ENCODE measurements around the gene SETBP1.

The SETBP1 gene

DNA sequence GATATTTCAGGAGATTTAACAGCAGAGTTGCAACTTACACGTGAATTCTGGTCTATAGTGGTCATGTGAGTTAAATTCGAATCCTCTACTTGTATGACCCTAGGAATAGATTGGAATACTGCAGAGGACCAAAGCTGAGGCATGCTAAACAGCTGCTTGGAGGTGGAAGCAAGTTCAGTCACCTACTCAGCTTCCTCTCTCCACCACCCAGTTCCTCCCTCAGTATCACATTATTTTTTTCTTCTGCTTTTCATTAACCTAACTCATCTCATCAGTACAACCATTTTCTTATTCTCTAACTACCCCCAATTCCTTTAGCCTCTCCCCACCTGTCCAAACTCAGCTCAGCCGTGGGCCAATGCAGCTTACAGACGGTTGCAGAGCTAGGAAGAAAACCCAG is 385.5 kb downstream of the SETBP1 start:
- no peak for DNase-seq (ENCODE audit: low read depth in 2 of 2)

DNA sequence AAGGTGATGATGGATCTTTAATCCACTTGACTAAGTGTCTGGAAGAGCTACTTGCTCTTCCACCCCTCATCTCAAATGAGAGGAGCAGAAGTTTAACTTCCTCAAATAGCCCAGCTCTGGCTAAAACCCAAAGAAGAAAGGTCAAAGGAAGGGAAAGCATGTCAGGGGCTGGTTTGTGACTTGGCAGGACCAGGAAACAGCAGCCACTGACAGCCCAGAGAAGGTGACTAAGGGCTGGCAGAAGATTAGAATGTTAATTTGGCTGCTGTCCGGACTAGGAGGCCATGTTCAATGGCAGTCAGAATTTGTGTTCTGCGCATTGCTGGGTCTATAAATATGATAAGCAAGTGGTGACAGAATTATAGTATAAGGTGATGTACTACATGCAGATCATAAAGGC is 386.2 kb downstream of the SETBP1 start:
- DNase-seq (ENCODE audit: low read depth in 2 of 2) = no peak

DNA sequence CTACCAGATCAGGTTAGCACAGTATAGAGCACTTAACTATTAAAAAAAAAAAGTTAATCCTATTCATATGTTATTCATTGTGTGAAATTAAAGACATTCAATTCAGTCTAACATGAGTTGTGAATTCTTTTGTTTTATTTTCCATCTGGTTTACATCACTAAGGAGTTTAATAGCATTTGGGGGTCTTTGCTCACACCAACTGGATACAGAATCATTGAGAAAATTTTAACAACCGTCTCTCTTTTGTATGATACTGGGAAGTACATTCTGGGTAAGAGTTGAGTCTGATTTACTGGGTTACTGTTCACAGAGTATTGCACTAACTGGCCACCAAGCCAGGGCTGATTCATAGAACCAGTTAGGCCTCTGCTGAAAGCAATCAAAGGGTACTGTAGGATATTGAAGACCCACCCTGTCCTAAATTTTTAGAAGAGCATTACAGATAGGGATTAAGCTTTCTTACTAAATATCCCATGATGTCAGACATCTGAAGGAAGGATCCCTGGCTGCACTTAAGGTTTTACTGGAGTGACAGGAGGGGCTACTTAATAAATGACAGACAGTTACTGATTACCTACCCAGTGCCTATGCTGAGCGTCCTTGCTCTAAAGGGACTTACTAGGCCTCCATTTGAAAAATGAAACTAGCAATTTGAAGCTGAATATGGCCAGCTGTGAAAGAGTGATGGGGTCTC is 387.9 kb downstream of the SETBP1 start:
- no peak for DNase-seq (ENCODE audit: low read depth in 2 of 2)

DNA sequence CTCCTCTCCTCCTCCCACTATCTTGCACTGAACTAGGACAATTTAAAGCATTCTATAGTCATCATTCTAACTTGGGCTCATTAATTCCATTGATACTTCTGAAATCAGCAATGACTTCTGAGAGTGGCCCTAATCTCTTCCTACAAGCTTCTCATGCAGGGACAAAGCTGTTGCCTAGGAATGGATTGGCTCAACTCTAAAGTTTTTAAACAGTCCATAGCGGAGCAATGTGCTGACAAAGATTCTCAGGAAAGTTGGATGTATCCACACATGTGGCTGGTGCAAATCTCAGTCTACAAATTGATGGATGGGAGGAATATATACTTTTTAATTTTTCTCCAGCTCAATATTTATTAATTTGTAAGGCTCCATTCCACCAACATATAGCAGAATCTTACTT is 388.9 kb downstream of the SETBP1 start:
- DNase-seq (ENCODE audit: low read depth in 2 of 2) = no peak

DNA sequence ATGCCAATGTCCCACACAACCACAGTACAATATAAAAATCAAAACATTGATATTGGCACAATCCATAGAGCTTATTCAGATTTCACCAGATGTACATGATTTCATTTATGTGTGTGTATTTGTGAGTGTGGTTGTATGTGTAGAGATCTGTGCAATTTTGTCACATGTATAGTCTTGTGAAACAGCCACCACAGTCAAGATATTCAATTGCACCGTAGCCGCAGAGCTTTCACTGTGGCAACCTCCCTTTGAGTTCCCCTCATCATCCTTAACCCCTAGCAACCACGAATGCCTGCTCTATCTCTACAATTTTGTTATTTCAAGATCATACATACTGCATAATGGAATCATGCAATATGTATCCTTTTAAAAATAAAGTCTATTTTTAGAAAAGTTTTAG is 391.3 kb downstream of the SETBP1 start:
- no peak for DNase-seq (ENCODE audit: low read depth in 2 of 2)

DNA sequence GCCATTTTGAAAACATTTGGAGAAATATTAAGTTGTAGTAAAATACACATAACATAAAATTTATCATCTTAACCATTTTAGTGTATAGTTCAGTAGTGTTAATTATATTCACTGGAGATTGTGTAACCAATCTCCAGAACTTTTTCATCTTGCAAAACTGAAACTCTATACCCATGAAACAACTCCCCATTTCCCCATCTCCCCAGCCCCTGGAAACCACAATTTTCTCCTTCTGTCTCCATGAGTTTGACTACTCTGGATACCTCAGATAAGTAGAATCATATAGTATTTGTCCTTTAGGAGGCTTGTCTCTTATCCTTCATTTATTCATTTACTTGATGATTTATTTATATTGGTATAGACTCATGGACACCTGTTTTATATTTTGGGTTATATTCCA is 392.9 kb downstream of the SETBP1 start:
- no peak for DNase-seq (ENCODE audit: low read depth in 2 of 2)

DNA sequence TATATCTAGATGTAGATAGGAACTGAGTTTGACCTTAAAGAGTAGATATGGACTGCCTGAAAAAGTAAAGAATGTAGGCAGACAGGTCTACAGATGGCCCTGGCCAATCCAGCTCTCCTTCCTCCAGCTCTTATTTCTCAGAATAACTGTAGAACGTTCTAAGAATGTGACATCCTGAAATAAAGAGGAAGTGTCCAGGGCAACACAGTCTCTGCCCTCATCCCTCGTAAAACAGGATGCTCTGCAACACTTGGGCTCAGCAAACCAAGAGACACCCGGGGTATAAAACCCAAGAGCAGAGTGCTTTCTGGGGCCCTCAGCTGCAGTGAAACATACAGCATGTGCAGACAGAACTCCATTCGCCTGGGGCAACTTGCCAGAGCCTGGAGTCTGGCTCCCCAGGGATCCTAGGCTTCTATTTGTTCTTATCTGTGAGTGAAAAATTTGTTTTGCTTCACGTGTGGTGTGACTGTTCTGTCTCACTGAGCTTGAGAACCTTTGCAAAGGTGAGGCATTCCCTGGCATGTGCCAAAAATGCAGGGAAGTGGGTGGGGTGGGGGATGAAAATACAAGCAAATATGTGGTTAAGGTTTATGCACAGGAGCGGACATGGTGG is 401.0 kb downstream of the SETBP1 start:
- DNase-seq (ENCODE audit: low read depth in 2 of 2) = no peak

DNA sequence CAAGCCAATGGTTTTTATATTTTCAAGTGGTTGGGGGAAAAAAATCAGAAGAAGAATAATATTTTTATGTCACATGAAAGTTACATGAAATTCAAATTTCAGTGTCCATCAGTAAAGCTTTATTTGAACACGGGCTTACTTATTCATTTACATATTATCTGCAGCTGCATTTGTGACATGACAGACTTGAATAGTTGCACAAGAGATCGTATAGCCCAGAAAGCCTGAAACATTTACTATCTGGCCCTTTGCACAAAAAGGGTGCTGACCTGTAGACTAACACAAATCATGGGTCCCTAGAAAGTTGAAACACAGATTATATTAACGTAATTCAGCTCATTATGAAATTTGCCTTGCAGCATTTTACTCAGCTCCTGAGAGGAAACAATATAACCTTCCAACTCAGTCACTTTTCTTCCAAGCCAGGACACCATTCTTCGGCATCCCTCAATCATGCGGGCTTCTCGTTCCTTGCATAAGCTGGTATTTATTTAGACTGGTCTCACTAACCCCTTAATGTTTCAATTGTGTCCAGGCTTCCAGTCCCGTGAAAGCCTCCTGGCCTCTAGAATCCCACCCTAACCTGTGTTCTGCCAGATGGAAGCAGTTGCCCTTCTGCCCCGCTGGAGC is 402.7 kb downstream of the SETBP1 start:
- no peak for DNase-seq (ENCODE audit: low read depth in 2 of 2)

DNA sequence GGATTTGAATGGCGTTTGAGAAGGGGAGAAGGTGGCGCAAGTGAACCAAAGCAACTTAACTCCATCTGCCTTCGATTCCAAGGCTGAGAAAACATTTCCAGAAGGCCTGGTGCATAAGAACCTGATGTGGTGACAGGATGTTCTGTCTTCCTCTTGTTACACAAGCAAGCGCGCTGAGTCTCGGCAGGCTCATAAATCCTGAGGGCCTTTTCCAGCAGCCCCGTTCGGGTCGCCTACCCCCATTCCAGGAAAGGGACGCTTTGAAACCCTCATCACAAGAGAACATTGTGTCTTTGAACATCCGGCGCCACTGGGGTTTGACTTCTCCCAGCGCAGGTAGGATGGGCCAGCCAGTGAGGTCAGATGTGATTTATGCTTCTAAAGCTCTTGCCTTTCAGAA is 403.5 kb downstream of the SETBP1 start:
- no peak for DNase-seq (ENCODE audit: low read depth in 2 of 2)

DNA sequence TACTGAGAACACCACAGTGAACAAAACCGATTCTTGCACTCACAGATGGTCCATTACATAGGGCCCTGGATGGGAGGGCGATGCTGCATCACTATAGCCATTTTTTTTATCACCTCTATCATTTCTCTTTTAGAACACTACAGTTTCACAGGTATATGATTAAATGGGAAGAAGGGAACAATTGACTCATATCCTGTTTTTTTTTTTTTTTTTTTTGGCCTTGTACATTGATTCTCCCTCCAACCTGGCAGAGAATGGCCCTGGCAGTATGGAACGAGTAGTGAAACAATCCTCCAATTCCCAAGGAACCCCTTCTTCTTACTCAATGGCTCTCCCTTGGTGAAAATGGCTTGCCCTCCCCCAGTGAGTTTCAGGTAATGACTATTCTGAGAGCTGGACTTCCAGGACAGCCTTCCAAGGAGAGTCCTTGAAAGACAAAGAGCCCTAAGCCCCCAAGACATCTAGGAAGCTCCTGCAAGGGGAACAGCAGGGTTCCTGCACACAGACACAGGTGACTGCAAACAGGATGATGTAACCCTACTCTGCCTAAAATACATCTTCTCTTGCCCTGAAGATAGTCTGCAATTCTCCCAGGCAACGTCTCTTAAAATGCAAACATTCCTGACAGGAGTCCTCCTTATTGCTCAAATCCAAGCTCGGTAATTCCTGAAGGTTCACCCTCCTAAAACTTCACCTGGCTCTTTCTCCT is 405.4 kb downstream of the SETBP1 start:
- no peak for DNase-seq (ENCODE audit: low read depth in 2 of 2)

DNA sequence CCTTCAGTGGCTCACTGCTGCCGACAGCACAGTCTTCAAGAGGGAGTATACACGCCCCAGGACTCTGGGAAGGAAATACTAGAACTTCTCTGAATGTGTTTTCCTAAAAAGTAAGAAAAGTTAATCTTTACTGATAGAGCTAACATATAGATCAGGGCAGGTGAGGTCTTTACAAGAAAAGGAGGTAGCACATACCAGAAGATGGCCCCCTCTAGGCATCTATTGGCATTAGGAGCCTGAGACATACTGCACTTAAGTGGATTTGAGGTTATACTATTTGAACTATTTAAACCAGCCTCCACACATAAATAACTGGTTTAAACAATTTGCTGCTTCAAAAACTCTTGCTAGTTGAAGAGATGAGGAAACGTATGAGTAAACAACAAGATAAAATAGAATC is 406.1 kb downstream of the SETBP1 start:
- DNase-seq (ENCODE audit: low read depth in 2 of 2) = no peak

DNA sequence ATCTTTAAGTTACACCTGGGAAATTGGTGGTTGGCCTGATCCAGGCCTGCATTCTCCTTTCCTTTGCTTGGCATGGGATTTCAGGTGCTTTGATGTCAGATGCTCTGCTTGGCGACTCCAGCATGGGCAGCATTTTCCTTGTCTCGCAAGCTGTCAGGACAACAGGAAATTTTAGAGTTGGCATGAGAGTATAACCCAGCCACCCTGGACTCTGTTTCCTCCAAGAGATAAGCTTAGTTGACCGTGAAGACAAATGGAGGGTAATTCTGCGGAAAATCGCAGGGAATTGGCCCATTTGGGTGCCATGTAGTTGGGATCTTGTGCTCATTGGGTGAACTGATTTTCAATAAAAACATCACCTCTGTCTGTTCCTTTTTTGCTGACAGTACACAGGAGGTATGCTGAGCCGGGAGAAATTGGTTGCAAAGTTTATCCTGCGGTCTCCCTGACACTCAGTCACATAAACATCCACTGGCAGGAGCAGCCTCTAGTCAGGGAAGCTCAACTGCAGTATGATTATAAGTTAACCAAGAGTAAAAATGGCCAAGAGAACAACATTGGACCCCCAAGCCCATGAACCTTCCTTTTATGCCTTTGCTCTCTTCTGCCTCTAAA is 409.9 kb downstream of the SETBP1 start:
- DNase-seq (ENCODE audit: low read depth in 2 of 2) = no peak

DNA sequence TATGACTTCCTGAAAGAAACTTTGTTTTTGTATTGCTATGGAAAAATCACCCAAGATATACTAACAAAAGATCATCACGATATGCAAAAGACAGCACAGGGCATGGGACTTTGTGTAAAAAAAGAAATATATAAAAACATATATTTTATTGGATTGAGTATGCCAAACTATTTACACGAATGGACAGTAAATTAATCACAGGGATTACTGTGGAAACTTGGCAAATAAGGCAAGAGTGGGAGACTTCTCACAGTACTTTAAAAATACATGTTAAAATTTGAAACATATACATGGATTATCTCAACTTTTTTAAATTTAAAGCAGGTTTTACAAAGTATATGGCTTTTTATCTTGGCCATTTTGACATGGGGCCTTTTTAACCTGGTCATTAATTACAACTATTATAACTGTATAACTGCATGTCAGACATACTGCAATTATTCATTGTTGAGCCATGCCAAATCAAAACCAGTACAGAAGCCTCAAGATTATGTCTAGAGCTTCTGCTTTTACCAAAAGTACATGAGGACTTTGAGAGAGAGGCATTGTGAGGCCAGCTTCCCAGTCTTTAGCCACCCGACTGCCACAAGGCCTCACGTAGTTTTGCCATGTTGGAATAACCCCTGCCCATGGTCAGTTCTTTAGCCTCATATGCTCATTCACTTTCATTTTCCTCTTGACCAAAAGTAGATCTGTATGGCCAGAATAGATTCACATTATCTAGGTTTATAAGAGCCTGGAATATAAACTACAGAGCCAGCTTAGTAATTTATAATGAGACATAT is 419.8 kb downstream of the SETBP1 start:
- DNase-seq (ENCODE audit: low read depth in 2 of 2) = no peak

DNA sequence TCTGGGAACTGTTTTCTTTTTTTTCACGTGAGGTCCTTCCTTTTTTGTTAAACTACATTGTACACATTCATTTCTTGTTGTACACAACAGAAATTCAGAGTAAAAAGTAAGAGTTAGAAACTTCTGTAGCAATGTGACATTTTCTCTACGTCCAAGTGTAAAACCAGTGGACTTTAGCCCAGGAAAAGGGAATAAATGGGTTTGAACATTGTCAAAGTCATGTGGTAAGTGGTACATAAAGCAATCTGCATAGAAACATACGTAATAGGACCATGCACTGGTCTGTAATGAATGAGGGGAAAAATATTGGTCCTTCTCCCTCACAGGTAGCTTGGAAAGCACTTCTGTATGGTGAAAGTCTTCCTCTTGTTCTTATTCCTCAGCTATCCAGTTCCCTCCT is 421.4 kb downstream of the SETBP1 start:
- no peak for DNase-seq (ENCODE audit: low read depth in 2 of 2)

DNA sequence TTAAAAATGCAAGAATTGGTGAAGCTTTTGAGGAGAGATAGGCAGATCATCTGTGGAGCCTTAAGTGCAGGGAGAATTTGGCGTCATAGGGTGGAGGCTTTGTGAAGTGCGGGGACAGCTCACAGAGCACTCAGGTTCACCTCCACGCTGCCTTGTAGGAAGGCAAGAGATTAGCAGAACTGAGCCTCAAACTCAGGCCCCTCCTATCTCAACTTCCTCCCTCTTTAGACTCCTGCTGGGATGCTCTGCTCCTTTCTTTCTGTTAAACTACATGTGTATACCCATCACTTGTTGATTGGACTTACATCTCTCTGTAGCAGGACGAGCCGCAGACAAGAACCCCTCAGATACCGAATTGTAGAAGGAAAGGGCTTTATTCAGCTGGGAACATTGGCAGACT is 422.2 kb downstream of the SETBP1 start:
- DNase-seq (ENCODE audit: low read depth in 2 of 2) = no peak

DNA sequence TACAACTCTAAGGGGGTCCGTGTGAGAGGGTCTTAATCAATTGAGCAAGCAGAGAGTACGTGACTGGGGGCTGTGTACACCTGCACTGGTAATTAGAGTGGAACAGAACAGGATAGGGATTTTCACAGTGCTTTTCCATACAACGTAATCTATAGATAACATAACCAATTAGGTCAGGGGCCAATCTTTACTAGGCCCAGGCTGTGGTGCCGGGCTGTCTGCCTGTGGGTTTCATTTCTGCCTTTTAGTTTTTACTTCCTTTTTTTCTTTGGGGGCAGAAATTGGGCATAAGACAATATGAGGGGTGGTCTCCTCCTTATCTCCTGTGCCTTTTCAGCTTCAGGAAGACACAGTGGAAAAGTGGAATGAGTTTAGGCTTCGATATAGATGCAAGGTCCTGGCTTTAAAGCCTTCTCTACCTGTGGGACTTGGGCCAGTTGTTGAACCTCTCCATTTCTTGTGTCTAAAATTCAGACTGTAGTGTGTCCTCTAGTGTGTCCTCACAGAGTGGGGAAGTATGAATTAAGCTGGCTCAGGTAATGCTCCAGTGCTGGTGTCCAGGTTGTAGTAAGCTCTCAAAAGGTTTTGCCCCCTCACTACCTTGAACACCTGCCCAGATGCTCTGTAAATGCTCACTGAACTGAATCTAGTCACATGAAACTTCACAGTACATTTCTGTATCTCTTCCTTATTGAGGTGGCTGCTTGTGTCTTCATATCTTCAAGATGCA is 422.8 kb downstream of the SETBP1 start:
- DNase-seq (ENCODE audit: low read depth in 2 of 2) = no peak

DNA sequence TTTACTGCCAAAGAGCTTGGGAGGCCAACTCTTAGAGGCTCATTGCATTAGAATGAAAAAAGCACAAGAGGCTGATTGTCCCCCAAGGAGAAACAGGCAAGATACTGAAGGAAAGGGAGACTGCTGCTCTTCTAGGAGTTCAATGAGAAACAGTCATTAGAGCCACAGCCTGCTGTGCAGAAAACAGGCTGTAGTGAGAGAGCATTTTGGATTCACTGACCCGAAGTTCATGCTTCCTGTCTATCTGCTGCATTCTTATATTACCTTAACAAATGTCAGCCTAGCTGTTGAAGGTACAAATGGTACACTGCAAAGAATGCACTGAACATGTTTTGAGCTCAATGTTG is 423.3 kb downstream of the SETBP1 start:
- DNase-seq (ENCODE audit: low read depth in 2 of 2) = no peak

DNA sequence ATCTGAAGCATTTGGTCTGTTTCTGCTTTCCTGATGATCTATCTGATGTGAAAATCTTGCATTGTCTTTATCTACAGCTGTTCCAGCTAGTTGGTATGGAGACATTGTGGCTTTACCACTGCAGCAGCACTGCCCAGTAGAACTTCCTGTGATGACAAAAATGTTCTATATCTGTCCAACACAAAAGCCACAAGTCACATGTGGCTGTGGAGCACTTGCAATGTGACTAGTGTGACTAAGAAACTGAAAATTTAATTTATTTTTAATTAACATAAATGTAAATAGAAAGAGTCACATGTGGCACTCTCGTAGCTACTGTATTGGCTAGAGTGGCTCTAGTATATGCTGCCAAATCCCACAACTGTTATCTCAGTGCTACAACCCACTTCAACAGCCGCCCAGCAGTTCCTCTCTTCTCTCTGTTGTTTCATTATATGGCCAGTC is 425.7 kb downstream of the SETBP1 start:
- no peak for DNase-seq (ENCODE audit: low read depth in 2 of 2)

DNA sequence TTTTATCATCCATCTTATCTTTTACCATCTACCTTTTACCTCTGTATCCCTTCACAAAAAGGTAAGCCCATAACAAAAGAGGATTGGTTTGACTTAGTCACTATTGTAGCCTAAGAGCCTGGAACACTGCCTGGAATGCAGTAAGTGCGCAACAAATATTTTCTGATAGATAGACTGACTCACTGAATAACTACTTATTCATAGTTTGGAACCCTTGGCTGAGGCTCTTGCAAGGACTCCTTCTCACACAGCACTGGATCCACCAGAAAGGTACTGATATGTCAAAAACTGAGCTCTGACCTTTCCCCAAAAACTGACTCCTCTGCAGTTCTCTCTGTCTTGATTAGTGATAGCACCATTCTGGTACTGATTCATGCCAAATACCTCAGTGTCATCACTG is 426.7 kb downstream of the SETBP1 start:
- DNase-seq (ENCODE audit: low read depth in 2 of 2) = no peak

DNA sequence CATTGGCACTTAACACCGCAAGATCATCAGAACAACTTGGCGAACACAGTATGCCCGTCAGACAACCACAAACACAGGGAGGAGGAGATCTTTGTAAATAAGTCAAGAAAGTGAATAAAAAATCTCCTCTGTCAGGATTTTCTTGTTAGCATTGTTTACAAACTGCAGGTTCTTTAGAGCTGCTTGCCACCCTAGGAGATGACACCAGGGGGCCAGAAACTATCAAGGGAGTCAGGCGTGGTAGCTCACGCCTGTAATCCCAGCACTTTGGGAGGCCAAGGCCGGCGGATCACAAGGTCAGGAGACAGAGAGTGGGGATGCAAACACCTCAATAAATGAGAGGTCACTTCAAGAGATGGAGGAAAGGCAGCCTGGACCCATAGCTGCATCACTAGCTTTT is 428.1 kb downstream of the SETBP1 start:
- DNase-seq (ENCODE audit: low read depth in 2 of 2) = no peak

DNA sequence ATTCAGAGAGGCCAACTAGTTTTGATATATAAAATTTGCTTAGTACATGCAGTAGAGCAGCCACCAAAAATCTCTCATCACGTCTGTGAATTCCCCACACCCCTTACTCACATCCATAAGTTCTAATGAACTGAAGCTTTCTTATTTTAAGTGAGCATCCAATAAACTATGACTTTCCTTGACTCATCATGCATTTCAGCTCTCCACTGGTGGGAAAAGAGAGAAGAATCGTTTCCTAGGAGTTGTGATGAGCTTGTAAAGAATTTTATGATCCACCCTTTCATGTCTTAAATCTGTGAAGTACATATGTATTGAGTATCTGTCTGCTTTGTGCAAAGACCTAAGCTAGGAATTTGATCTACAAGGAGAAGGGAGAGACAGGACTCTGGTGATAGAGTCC is 428.6 kb downstream of the SETBP1 start:
- no peak for DNase-seq (ENCODE audit: low read depth in 2 of 2)

Data from stimulated activated CD4-positive, alpha-beta T cell treated with anti-CD3 and anti-CD28 coated beads, Interleukin-1b, Interleukin-23, amount 100 ng/mL, for 4 hours (primary cell).